ENCODE data around the gene SRGAP3.

SRGAP3 gene

DNA sequence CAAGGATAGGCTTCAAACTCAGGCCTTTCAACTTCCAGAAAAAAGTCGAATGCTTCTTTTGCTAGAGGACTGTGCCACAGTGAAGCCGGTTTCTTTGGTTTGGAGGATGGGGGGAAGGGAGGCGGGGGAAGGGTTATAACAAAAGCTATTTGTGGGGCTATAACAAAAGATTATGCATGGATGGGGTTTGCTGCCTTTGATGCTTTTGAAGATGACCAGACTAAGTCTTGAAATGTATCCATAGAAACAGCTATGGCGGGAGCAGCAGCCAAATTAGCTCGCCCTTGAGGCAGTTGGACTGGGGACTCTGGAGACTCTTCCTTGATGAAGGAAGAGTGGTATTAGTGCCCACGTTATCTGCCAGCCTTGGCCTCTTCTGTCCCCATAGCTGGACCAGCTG lies 47.5 kb downstream of the SRGAP3 start:
- no peak for DNase-seq (ENCODE audit: low spot score)

DNA sequence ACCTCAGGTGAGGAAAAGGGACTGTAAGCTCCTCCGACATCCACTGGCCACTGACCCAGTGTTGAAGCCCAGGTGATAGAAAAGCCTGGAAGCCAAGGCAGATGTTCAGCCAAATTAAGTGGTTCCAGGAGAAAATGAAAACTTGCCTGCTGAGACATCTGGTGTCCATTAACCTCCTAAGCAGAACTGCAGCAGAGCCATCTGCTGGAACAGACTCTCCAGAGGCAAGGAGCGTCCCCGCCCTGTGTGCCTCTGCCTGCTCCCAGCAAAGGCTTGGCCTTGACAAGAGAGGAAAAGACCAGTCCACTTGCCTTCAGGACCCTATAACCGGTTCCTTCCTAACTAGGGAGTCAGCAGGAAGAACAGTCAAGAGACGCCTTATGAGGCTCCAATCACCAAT lies 48.2 kb downstream of the SRGAP3 start:
- DNase-seq (ENCODE audit: low spot score), result peak; percentile 59

DNA sequence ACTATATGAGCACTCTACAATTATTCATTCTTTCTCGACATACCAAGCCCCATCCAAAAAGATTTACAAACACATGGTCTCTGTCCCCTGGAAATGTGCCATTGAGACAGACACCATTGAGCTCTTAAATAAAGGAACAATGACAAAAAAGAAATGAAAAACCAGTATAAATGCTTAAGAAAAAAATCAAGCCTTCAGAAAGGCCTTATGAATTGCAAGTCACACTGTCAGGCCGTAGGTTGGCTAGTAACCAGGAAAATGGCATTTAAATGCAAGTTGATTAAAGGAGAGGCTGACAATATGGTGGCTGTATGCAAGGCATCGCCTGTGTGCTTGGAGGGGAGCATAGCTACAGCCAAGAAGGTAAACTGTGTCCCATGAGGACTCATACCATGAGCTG lies 49.7 kb downstream of the SRGAP3 start:
- no peak for DNase-seq (ENCODE audit: low spot score)

DNA sequence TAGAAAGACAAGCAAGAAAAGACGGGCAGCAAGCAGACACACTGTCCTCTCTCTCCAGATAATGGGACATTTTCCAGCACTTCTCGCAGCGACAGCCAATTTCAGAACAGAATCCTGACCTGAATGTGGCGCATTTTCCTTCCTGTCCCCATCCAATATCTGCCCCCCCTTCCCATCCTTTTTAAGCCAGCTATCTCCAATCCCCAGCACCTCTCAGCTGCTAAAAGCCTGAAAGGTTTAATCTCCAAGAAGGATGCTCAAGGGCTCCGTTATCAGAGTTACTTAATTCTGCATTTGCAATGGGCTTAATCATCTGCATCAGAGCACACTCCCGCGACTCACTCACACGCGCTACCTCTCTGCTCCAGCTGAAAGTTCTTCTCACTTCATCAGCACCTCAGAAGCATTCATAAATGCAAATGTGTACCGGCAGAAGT lies 50.5 kb downstream of the SRGAP3 start:
- DNase-seq (ENCODE audit: low spot score), result no peak

DNA sequence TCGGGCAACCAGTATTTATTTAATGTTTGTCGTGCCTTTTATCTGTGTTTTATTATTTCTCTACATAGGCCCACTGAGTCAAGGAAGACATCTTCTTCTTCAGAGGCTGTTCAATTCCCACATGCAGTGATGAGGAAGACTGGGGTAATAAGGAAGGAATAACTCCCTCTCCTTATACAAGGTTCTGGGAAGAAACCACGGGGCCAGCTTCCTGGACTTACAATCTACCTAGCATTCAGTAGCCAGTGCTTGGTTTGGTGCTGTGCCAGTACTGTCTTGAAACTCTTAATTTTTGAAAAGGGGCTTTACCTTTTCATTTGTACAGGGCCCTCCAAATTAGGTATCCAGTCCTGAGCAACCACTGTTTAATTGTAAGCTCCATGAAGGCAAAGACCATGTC lies 51.2 kb downstream of the SRGAP3 start:
- no peak for DNase-seq (ENCODE audit: low spot score)

GRCh38 chr3:9196020-9196419 lies 53.4 kb downstream of the SRGAP3 start:
- peak; percentile 89 for DNase-seq (ENCODE audit: low spot score)

DNA sequence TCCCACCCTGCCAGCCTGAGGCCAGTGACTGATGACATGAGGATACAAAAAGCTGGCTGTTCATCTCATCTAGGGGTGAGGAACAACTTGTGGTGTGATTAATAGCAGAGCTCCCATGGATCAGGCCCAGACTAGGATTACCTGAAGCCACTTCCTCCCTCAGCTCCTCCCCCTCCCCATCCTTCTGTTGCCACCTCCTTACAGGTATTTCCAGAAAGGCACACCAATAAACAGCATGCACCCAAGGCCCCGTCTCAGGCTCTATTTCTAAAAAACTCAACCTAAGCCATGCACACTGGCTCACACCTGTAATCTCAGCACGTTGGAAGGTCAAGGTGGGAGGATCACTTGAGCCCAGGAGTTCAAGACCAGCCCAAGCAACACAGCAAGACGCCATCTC lies 54.1 kb downstream of the SRGAP3 start:
- DNase-seq (ENCODE audit: low spot score), result no peak

GRCh38 chr3:9194509-9195184 lies 54.8 kb downstream of the SRGAP3 start:
- DNase-seq (ENCODE audit: low spot score), result no peak

- no peak for DNase-seq (ENCODE audit: low spot score)
Observed at GRCh38 chr3:9193633-9194195, 55.7 kb downstream of the SRGAP3 start.

GRCh38 chr3:9193211-9193610 lies 56.2 kb downstream of the SRGAP3 start:
- DNase-seq (ENCODE audit: low spot score), result no peak

GRCh38 chr3:9192248-9193025 lies 57.0 kb downstream of the SRGAP3 start:
- no peak for DNase-seq (ENCODE audit: low spot score)

- no peak for DNase-seq (ENCODE audit: low spot score)
Observed at GRCh38 chr3:9190276-9190675, 59.2 kb downstream of the SRGAP3 start.

GRCh38 chr3:9188583-9188982 lies 60.9 kb downstream of the SRGAP3 start:
- no peak for DNase-seq (ENCODE audit: low spot score)

DNA sequence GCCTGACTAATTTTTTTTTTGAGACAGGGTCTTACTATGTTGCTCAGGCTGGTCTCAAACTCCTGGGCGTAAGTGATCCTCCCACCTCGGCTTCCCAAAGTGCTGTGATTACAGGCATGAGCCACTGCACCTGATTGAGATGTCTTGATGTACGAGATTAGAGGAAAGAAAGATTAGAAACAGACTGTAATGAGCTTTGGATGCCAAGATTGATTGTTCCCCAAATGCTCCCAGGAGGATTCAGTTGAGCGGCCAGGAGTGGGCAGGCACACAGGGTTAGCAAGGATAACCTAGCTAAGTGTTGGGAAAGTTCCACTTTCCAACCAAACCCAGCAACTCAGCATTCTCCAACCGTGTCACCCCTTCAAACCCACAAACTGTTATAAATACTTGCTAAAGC lies 63.7 kb downstream of the SRGAP3 start:
- peak; percentile 70 for DNase-seq (ENCODE audit: low spot score)

DNA sequence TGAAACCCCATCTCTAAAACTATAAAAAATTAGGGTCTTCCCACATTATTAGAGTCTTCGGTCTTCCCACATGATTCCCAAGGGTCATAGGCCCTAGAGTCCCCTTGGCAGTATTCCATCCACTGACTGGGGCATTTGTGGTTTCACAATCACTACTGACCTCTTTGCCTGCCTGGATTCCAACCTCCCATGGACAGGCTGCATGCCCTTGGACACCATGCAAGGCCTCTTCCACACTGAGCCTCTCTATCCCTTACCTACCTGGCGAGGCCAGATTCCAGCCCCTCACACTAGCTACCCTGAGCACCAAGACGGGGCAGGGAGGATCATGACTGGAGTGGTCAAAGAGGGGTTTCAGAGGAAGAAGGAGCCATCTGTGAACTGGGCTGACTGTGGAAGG lies 64.4 kb downstream of the SRGAP3 start:
- no peak for DNase-seq (ENCODE audit: low spot score)

DNA sequence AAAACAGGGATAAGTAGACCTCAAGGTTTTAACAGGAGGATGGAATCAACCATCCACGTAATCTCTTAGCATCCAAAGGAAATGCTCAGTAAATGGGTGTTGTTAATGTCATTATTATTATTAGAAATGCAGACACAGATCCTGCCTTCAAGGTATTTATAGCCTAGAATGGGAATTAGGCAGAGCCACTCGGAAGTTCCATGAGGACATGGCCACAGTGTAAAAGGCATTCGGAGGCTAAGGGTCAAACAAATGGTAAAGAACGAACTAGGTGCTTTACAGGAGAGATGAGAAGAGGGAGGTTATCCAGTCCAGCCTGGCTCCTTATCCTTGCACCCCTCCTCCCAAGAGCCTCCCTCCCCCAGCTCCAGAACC lies 65.0 kb downstream of the SRGAP3 start:
- DNase-seq (ENCODE audit: low spot score), result no peak

GRCh38 chr3:9183811-9184460 lies 65.5 kb downstream of the SRGAP3 start:
- peak; percentile 72 for DNase-seq (ENCODE audit: low spot score)

DNA sequence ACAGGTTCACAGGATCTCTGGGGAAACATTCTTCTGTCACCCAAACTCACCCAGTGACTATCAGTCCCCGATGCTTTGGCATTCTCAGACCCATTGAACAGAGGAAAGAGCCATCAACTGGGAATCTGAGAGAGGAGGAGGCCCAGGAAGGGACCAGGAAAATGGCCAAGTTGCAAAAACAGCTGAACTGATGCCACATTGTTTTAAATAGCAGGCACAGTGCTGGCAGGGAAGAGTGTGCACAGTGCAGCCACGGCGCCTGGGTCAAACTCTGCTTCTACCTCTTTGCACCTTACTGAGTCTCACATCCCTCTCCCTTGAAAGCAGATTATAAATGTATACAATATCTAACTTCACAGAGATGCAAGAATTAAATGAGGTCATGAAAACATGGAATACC lies 66.4 kb downstream of the SRGAP3 start:
- no peak for DNase-seq (ENCODE audit: low spot score)

DNA sequence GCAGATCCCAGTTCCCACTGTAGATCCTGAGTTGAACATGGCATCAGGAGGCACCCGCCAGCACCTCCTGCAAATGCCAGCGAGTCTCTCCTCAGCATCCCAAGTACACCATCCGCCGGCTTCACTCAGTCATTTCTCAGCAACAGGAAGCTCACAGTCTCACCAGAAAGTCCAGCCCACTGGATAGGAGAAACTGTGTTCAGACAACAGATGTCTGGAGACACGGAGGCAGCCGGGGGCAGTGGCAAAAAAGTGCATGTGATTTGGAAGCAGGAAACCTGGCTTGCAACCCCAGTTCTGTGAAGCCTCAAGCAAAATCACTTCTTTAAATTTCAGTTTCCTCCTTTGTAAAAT lies 68.7 kb downstream of the SRGAP3 start:
- DNase-seq (ENCODE audit: low spot score), result no peak

- DNase-seq (ENCODE audit: low spot score), result no peak
Observed at GRCh38 chr3:9179826-9180763, 69.4 kb downstream of the SRGAP3 start.

DNA sequence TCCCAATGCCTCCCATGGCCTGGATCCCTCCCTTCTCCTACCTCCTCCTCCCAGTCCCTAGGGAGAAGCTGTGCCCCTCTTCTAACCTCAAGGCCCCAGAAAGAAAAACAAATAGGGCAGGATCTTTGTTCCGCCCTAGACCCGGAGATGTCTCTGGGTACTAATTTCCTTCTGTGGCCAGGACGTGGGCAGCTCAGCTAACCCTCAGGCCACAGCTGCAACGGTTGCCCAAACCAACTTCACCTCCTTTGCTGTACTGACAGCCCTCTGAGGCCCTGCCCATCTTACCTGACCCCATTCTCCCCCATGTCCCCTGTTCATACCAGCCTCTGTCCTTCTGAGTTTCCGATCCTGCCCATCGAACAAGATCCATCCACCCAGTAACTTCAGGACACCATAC lies 70.7 kb downstream of the SRGAP3 start:
- no peak for DNase-seq (ENCODE audit: low spot score)

- no peak for DNase-seq (ENCODE audit: low spot score)
Observed at GRCh38 chr3:9175421-9175820, 74.0 kb downstream of the SRGAP3 start.

Measured in D341Med (cell line).